HEK293 (cell line): Measurements from ENCODE around the gene SARM1.

Source experiments
- CTCF ChIA-PET: fragments of 350-600 bp; formaldehyde crosslinking; extraction: SDS; loops from one replicate; lab custom pipeline; 2021; ENCODE audit warnings: antibody characterized with exemption; lab: Yijun Ruan, JAX
- POLR2A ChIA-PET: fragments of 300-600 bp; formaldehyde crosslinking; extraction: SDS; loops from one replicate; lab custom pipeline; 2020; ENCODE audit warnings: antibody characterized with exemption, inconsistent platforms; lab: Yijun Ruan, JAX
- H3K27ac ChIP-seq: fragments of 200-500 bp; sonication (Bioruptor generic); 2 replicates; pipeline ENCODE4 v1.5.1; 2014; ENCODE audit warnings: low read depth, low read length, control low read depth, inconsistent platforms; ENCODE audit errors: extremely low read depth
- H3K36me3 ChIP-seq, 2 experiments: fragments of 200-500 bp in 1 of 2; sonication (Bioruptor generic) in 1 of 2; 1 replicate in 1 of 2; 2 replicates in 1 of 2; pipeline ENCODE4 v1.5.1; 2014 to 2017; ENCODE audit warnings: inconsistent platforms in 2 of 2, low read length in 2 of 2; ENCODE audit not compliant: control insufficient read depth in 2 of 2, insufficient read depth in 1 of 2
- H3K4me1 ChIP-seq: fragments of 200-500 bp; sonication (Bioruptor generic); 2 replicates; pipeline ENCODE4 v1.5.1; 2014; ENCODE audit warnings: mild to moderate bottlenecking, low read length, inconsistent platforms; ENCODE audit not compliant: control insufficient read depth, insufficient read depth
- H3K4me3 ChIP-seq: 2 replicates; pipeline ENCODE4 v1.5.1; 2011; ENCODE audit warnings: low read depth, mild to moderate bottlenecking, control low read depth, low read length, moderate library complexity
- H3K9me3 ChIP-seq: fragments of 200-500 bp; sonication (Bioruptor generic); 2 replicates; pipeline ENCODE4 v1.5.1; 2014; ENCODE audit warnings: low read depth, low read length, inconsistent platforms; ENCODE audit not compliant: control insufficient read depth, insufficient read depth
- BCL11A ChIP-seq: fragments of 450-650 bp; formaldehyde crosslinking; IDR thresholded peaks from 2 replicates; pipeline ENCODE4 v1.5.1; 2016; ENCODE audit warnings: low read depth, missing biosample characterization, missing genetic modification characterization
- CTCF ChIP-seq: fragments of 450-650 bp; formaldehyde crosslinking; IDR thresholded peaks from 2 replicates; pipeline ENCODE4 v1.5.1; 2016; ENCODE audit warnings: missing biosample characterization, missing genetic modification characterization
- HOXA7 ChIP-seq: sonication (generic); formaldehyde crosslinking; IDR thresholded peaks from 2 replicates; pipeline ENCODE4 v1.8.1; 2022; ENCODE audit warnings: missing genetic modification reagents, borderline replicate concordance
- SALL2 ChIP-seq: fragments of 450-650 bp; formaldehyde crosslinking; IDR thresholded peaks from 2 replicates; pipeline ENCODE4 v1.5.0; 2017; ENCODE audit warnings: missing biosample characterization, mild to moderate bottlenecking, missing genetic modification characterization, borderline replicate concordance
- YY1 ChIP-seq: fragments of 450-650 bp; formaldehyde crosslinking; IDR thresholded peaks from 2 replicates; pipeline ENCODE4 v1.5.1; 2018; ENCODE audit warnings: missing biosample characterization, missing genetic modification characterization
- ZNF140 ChIP-seq: fragments of 450-650 bp; formaldehyde crosslinking; IDR thresholded peaks from 2 replicates; pipeline ENCODE4 v1.5.1; 2016; ENCODE audit warnings: missing biosample characterization, missing genetic modification characterization
- ZNF248 ChIP-seq: fragments of 450-650 bp; formaldehyde crosslinking; IDR thresholded peaks from 2 replicates; pipeline ENCODE4 v1.5.1; 2017; ENCODE audit warnings: missing biosample characterization, missing genetic modification characterization
- ZNF366 ChIP-seq: fragments of 450-650 bp; formaldehyde crosslinking; conservative IDR thresholded peaks from 2 replicates; pipeline ENCODE4 v1.5.1; 2016; ENCODE audit warnings: missing biosample characterization, missing genetic modification characterization
- ZNF510 ChIP-seq: fragments of 450-650 bp; formaldehyde crosslinking; IDR thresholded peaks from 2 replicates; pipeline ENCODE4 v1.5.1; 2018; ENCODE audit warnings: mild to moderate bottlenecking, missing genetic modification characterization, missing biosample characterization; ENCODE audit not compliant: insufficient replicate concordance
- ZNF513 ChIP-seq: fragments of 450-650 bp; IDR thresholded peaks from 2 replicates; pipeline ENCODE4 v1.5.1; 2018; ENCODE audit warnings: missing biosample characterization, missing genetic modification characterization
- ZNF560 ChIP-seq: fragments of 450-650 bp; formaldehyde crosslinking; IDR thresholded peaks from 2 replicates; pipeline ENCODE4 v1.5.1; 2017; ENCODE audit warnings: missing biosample characterization, missing genetic modification characterization, borderline replicate concordance
- ZNF707 ChIP-seq: fragments of 450-650 bp; formaldehyde crosslinking; IDR thresholded peaks from 2 replicates; pipeline ENCODE4 v1.5.1; 2016; ENCODE audit warnings: missing biosample characterization, missing genetic modification characterization
- ZNF776 ChIP-seq: fragments of 450-650 bp; formaldehyde crosslinking; IDR thresholded peaks from 2 replicates; pipeline ENCODE4 v1.5.0; 2017; ENCODE audit warnings: missing biosample characterization, missing genetic modification characterization, borderline replicate concordance
- ZNF830 ChIP-seq: fragments of 450-650 bp; IDR thresholded peaks from 2 replicates; pipeline ENCODE4 v1.5.0; 2018; ENCODE audit warnings: missing biosample characterization, missing genetic modification characterization, low read depth, mild to moderate bottlenecking, moderate library complexity
- ZSCAN30 ChIP-seq: fragments of 450-650 bp; IDR thresholded peaks from 2 replicates; pipeline ENCODE4 v1.5.1; 2018; ENCODE audit warnings: missing biosample characterization, mild to moderate bottlenecking, missing genetic modification characterization, moderate library complexity
- TF ChIP-seq, protein P1 (sequence below): fragments of 450-650 bp; formaldehyde crosslinking; IDR thresholded peaks from 2 replicates; pipeline ENCODE4 v1.5.1; 2016; ENCODE audit warnings: missing biosample characterization, missing genetic modification characterization
- TF ChIP-seq, protein P2 (sequence below): fragments of 450-650 bp; formaldehyde crosslinking; IDR thresholded peaks from 2 replicates; pipeline ENCODE4 v1.5.0; 2017; ENCODE audit warnings: missing biosample characterization, missing genetic modification characterization, borderline replicate concordance

SARM1 gene

GRCh38 chr17:28363186-28363585 is 8.3 kb upstream of the SARM1 start:
- CTCF ChIA-PET, result no interaction called here
- no peaks in the 10 kb centered on the region for H3K9me3 ChIP-seq
- H3K36me3 ChIP-seq, result peaks cover 28 to 65% of the 10 kb centered on the region in 2 experiments
- no peak overlapping the region for H3K27ac ChIP-seq
- no peak overlapping the region for H3K4me3 ChIP-seq
- peaks cover 2% of the 10 kb centered on the region; the same call in 1 of the 2 replicates for H3K4me1 ChIP-seq
- POLR2A ChIA-PET, result interaction anchor here (2.3 kb wide), 1 partner anchor 27 kb away, joined by 9 read pairs; the partner anchor contains the start of genes IFT20 and TNFAIP1
- TF ChIP-seq ZNF510 (tag by site-specific recombination) (no peak), ZSCAN30 (tag by site-specific recombination) (no peak), ZNF560 (tag by site-specific recombination) (no peak), HOXA7 (CRISPR knock-in tag) (no peak), SALL2 (tag by site-specific recombination) (no peak), YY1 (tag by site-specific recombination) (no peak), ZNF776 (no peak), ZNF513 (tag by site-specific recombination) (no peak), ZNF366 (no peak), BCL11A (no peak), ZNF830 (tag by site-specific recombination) (no peak), ZNF140 (tag by site-specific recombination) (no peak), CTCF (tag by site-specific recombination) (no peak), ZNF707 (tag by site-specific recombination) (no peak), ZNF248 (tag by site-specific recombination) (no peak)
- TF ChIP-seq, protein P1, sequence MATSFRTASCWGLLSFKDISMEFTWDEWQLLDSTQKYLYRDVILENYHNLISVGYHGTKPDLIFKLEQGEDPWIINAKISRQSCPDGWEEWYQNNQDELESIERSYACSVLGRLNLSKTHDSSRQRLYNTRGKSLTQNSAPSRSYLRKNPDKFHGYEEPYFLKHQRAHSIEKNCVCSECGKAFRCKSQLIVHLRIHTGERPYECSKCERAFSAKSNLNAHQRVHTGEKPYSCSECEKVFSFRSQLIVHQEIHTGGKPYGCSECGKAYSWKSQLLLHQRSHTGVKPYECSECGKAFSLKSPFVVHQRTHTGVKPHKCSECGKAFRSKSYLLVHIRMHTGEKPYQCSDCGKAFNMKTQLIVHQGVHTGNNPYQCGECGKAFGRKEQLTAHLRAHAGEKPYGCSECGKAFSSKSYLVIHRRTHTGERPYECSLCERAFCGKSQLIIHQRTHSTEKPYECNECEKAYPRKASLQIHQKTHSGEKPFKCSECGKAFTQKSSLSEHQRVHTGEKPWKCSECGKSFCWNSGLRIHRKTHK (tag by site-specific recombination), result no peak
- TF ChIP-seq, protein P2, sequence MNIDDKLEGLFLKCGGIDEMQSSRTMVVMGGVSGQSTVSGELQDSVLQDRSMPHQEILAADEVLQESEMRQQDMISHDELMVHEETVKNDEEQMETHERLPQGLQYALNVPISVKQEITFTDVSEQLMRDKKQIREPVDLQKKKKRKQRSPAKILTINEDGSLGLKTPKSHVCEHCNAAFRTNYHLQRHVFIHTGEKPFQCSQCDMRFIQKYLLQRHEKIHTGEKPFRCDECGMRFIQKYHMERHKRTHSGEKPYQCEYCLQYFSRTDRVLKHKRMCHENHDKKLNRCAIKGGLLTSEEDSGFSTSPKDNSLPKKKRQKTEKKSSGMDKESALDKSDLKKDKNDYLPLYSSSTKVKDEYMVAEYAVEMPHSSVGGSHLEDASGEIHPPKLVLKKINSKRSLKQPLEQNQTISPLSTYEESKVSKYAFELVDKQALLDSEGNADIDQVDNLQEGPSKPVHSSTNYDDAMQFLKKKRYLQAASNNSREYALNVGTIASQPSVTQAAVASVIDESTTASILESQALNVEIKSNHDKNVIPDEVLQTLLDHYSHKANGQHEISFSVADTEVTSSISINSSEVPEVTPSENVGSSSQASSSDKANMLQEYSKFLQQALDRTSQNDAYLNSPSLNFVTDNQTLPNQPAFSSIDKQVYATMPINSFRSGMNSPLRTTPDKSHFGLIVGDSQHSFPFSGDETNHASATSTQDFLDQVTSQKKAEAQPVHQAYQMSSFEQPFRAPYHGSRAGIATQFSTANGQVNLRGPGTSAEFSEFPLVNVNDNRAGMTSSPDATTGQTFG, result no peak
- TF ChIP-seq, all 188 proteins: peak for 0
